Measurements from ENCODE around the gene CCDC188.

DNA sequence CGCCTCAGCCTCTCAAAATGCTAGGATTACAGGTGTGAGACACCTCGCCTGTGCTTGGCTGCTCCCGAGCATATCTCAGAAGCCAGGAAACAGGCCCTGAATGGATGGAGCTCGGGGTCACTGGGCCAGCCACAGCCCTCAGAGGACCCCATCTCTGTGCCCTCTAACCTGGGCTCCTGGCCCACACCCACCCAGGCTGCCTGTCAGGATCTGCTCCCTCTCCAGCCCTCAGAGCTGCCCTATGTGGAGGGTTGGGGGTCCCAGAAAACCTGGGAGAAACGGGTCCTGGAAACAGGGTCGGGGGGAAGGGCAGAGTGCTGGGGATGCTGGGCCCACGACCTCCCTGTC is 5.2 kb upstream of the CCDC188 start:
- TF ChIP-seq GATA2 (IDR thresholded peaks at IDR 0.05; ENCODE audit: low read depth, low read length) (no peak), GATA3 (IDR thresholded peaks at IDR 0.05; ENCODE audit: low read depth, low read length) (no peak)
